Upper lobe of right lung (tissue), 1 donor: ENCODE results near the gene LYPD6B. TPM values are rescaled to one million over a fixed set of nuclear protein-coding genes. Genes with fewer than 3 reads are reported as not detected.
A peak's percentile ranks its signal among the peaks of the same experiment; 100 is the strongest.

ENCODE experiments used
- ATAC-seq: fragments of 200-7000 bp; cut with Tn5 transposase; one replicate; pipeline ENCODE4 v1.9.1; 2020; ENCODE audit warnings: mild to moderate bottlenecking, moderate library complexity
- DNase-seq: peaks from one replicate; pipeline ENCODE4 v3.0.0-alpha.2; 2020
- H3K27ac ChIP-seq: fragments of 200-600 bp; one replicate; pipeline ENCODE4 v1.8.0; 2022
- H3K27me3 ChIP-seq: fragments of 200-600 bp; one replicate; pipeline ENCODE4 v1.8.0; 2022; ENCODE audit warnings: mild to moderate bottlenecking
- H3K36me3 ChIP-seq: fragments of 200-600 bp; one replicate; pipeline ENCODE4 v1.8.0; 2022
- H3K4me1 ChIP-seq: fragments of 200-600 bp; one replicate; pipeline ENCODE4 v1.8.0; 2022
- H3K4me3 ChIP-seq: fragments of 200-600 bp; one replicate; pipeline ENCODE4 v1.8.0; 2022; ENCODE audit warnings: mild to moderate bottlenecking
- H3K9me3 ChIP-seq: fragments of 200-600 bp; one replicate; pipeline ENCODE4 v1.8.0; 2022
- CTCF ChIP-seq: fragments of 200-600 bp; IDR thresholded peaks from one replicate; pipeline ENCODE4 v1.8.0; 2022; ENCODE audit warnings: antibody characterized with exemption
- intact Hi-C: fragments of 100-400 bp; cut with DNase I; formaldehyde crosslinking; loops from one replicate; pipeline ENCODE4 v1.11.0; 2022
- total RNA-seq: library from RNA; stranded (reverse); fragmentation: NEBNext Ultra II Directional; extraction: Animal tissue kit (Norgen Biotek cat#: 25700); gene quantifications from one replicate; pipeline ENCODE4 v1.2.1, GENCODE V29; 2021
- donor health status: DM: no; HTN: yes; CAD: no; lungs with severe emphysema.

The LYPD6B gene
- total RNA-seq, 1 donor from 2014 or later: 0.78 TPM

GRCh38 chr2:149015501-149015900, 23.0 kb upstream of the LYPD6B start:
- no peaks in the 10 kb centered on the region for H3K36me3 ChIP-seq
- no peak for DNase-seq
- no peaks in the 10 kb centered on the region for H3K27me3 ChIP-seq
- ATAC-seq: no peak
- no peak overlapping the region for H3K27ac ChIP-seq
- H3K9me3 ChIP-seq: no peaks in the 10 kb centered on the region
- no peaks in the 10 kb centered on the region for H3K4me1 ChIP-seq
- intact Hi-C loops: loop anchor here (10.0 kb wide), 1 partner anchor 549 kb away; no protein-coding TSS in a partner anchor
- no peak for TF ChIP-seq CTCF
- no peak overlapping the region for H3K4me3 ChIP-seq

- Histone ChIP-seq H3K27ac (no peak overlapping the region), H3K27me3 (no peaks in the 10 kb centered on the region), H3K4me1 (no peaks in the 10 kb centered on the region), H3K4me3 (no peak overlapping the region), H3K9me3 (no peaks in the 10 kb centered on the region), H3K36me3 (no peaks in the 10 kb centered on the region)
- no peak for TF ChIP-seq CTCF
- ATAC-seq: no peak
- no peak for DNase-seq
- intact Hi-C loops: loop anchor here (10.0 kb wide), 1 partner anchor 549 kb away; no protein-coding TSS in a partner anchor
Measured at GRCh38 chr2:149015926-149016563, 22.5 kb upstream of the LYPD6B start.

- H3K36me3 ChIP-seq: no peaks in the 10 kb centered on the region
- H3K4me1 ChIP-seq: no peaks in the 10 kb centered on the region
- DNase-seq (no peak), ATAC-seq (peak; percentile 84)
- TF ChIP-seq CTCF: peak; percentile 92
- H3K27ac ChIP-seq: no peak overlapping the region
- H3K27me3 ChIP-seq: no peaks in the 10 kb centered on the region
- H3K9me3 ChIP-seq: no peaks in the 10 kb centered on the region
- intact Hi-C loops: loop anchor here (10.0 kb wide), 1 partner anchor 547 kb away; no protein-coding TSS in a partner anchor
- H3K4me3 ChIP-seq: no peak overlapping the region
Measured at GRCh38 chr2:149017116-149017985, 21.1 kb upstream of the LYPD6B start.

- Histone ChIP-seq H3K27me3 (no peaks in the 10 kb centered on the region), H3K9me3 (no peaks in the 10 kb centered on the region), H3K27ac (no peak overlapping the region), H3K4me1 (no peaks in the 10 kb centered on the region), H3K36me3 (no peaks in the 10 kb centered on the region), H3K4me3 (no peak overlapping the region)
- ATAC-seq (no peak), DNase-seq (no peak)
- TF ChIP-seq CTCF: no peak
- intact Hi-C loops: loop anchor here (10.0 kb wide), 1 partner anchor 546 kb away; no protein-coding TSS in a partner anchor
Measured at GRCh38 chr2:149018981-149019380, 19.5 kb upstream of the LYPD6B start.

GRCh38 chr2:149019768-149020167, 18.7 kb upstream of the LYPD6B start:
- no peak overlapping the region for H3K27ac ChIP-seq
- no peak for DNase-seq
- no peaks in the 10 kb centered on the region for H3K9me3 ChIP-seq
- no peak for TF ChIP-seq CTCF
- no peaks in the 10 kb centered on the region for H3K27me3 ChIP-seq
- no peaks in the 10 kb centered on the region for H3K4me1 ChIP-seq
- no peak overlapping the region for H3K4me3 ChIP-seq
- H3K36me3 ChIP-seq: no peaks in the 10 kb centered on the region
- ATAC-seq: no peak
- intact Hi-C loops: loop anchor here (10.0 kb wide), 1 partner anchor 545 kb away; no protein-coding TSS in a partner anchor
